Body of pancreas (tissue), 4 donors: ENCODE data around the gene LRRC49. TPM values are rescaled to one million over a fixed set of nuclear protein-coding genes. Genes with fewer than 3 reads are reported as not detected.

Source experiments
- ATAC-seq: fragments of 150-250 bp; one replicate; pipeline ENCODE4 v1.9.1; 2016
- DNase-seq, 4 donors: peaks; one replicate each; pipeline ENCODE4 v3.0.0-alpha.2; 2019
- H3K27ac ChIP-seq, 4 donors: fragments of 200-600 bp; sonication (generic); 1 replicate in 3 of 4; 2 replicates in 1 of 4; pipeline versions ENCODE4 v1.5.1 to v1.6.1; 2016 to 2019; ENCODE audit warnings: mild to moderate bottlenecking in 1 of 4, mixed read lengths in 1 of 4, moderate library complexity in 1 of 4
- H3K27me3 ChIP-seq, 2 donors: fragments of 200-600 bp; sonication (generic); one replicate each; pipeline ENCODE4 v1.6.0; 2016; ENCODE audit warnings: mild to moderate bottlenecking in 1 of 2
- H3K36me3 ChIP-seq, 2 donors: fragments of 200-600 bp; sonication (generic); replicated peaks in 1 of 2; 2 replicates each; pipeline ENCODE4 v1.5.1; 2016; ENCODE audit warnings: low read depth in 2 of 2; ENCODE audit not compliant: insufficient read depth in 1 of 2
- H3K4me1 ChIP-seq: fragments of 200-600 bp; sonication (generic); one replicate; pipeline ENCODE4 v1.6.0; 2016
- H3K4me3 ChIP-seq, 2 donors: fragments of 200-600 bp; sonication (generic); 1 replicate in 1 of 2; 2 replicates in 1 of 2; pipeline ENCODE4 v1.5.1; 2016 to 2019
- H3K9me3 ChIP-seq, 3 donors: fragments of 200-600 bp; sonication (generic); 1 replicate in 2 of 3; 2 replicates in 1 of 3; pipeline ENCODE4 v1.5.1; 2016
- CTCF ChIP-seq, 7 experiments: fragments of 450-650 bp in 4 of 7; fragments of 200-600 bp in 3 of 7; sonication (generic) in 3 of 7; IDR thresholded peaks; one replicate each; pipeline ENCODE4 v1.5.1; 2016 to 2019; ENCODE audit warnings: antibody characterized with exemption in 7 of 7
- POLR2A ChIP-seq, 3 donors: fragments of 450-650 bp; IDR thresholded peaks; one replicate each; pipeline ENCODE4 v1.6.1; 2016; ENCODE audit warnings: antibody characterized with exemption in 3 of 3, mild to moderate bottlenecking in 2 of 3
- WGBS, 2 donors: methylation state at CpG; one replicate each; pipeline ENCODE4 v1.1.5; 2017; 5-methylcytosine and 5-hydroxymethylcytosine counted together
- intact Hi-C: fragments of 100-400 bp; cut with DNase I; formaldehyde crosslinking; loops from one replicate; pipeline ENCODE4 v1.15.1; 2023
- total RNA-seq, 2 donors: library from RNA; depleted of rRNA; stranded (reverse); fragments of >200 nt; gene quantifications; one replicate each; pipeline ENCODE4 v1.1.0, GENCODE V29; 2016

The LRRC49 gene
- total RNA-seq, 2 donors from 2014 or later, result 3.0 to 7.3 TPM

DNA sequence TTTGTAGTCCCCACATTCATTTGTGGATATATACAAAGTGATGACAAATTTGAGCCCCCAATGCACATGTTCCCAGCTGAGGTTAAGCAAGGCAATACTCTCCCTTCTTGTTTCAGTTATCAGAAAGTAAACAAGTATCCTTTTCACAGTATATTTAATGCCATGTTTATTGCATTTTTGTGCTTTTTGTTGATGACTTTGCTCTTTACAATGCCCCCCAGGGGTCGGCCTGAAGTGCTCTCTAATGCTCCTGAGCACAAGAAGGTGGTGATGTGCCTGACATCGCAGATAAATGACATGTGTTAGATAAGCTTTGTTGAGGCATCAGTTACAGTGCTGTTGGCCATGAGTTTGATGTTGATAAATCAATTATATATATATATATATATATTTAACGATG lies 165.0 kb downstream of the LRRC49 start:
- no peak overlapping the region for H3K4me3 ChIP-seq
- DNase-seq, result no peak
- 77 to 80% methylated on average over 3 of the region's 3 CpGs for WGBS, 2 donors
- TF ChIP-seq CTCF (IDR thresholded peaks at IDR 0.05) (no peak), POLR2A (IDR thresholded peaks at IDR 0.05) (no peak)
- H3K9me3 ChIP-seq, result no peaks in the 10 kb centered on the region
- no peak overlapping the region for H3K27ac ChIP-seq
- intact Hi-C loops, result no loop called here
- H3K27me3 ChIP-seq, result no peaks in the 10 kb centered on the region
- no peak for ATAC-seq
- H3K4me1 ChIP-seq, result no peaks in the 10 kb centered on the region
- no peaks in the 10 kb centered on the region for H3K36me3 ChIP-seq

DNA sequence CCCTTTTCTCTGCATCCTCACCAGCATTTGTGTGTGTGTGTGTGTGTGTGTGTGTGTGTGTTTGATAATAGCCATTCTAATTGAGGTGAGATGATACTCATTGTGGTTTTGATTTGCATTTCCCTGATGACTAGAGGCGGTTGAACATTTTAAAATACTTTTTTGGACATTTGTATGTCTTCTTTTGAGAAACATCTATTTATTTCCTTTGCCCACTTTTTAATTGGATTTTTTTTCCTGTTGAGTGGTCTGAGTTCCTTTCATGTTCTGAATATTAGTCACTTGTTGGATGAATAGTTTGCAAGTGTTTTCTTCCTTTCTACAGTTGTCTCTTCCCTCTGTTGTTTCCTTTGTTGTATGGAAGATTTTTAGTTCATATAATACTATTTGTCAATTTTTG lies 168.4 kb downstream of the LRRC49 start:
- no peak overlapping the region for H3K4me3 ChIP-seq
- intact Hi-C loops, result no loop called here
- no peaks in the 10 kb centered on the region for H3K27me3 ChIP-seq
- H3K36me3 ChIP-seq, result no peaks in the 10 kb centered on the region
- no peaks in the 10 kb centered on the region for H3K4me1 ChIP-seq
- H3K27ac ChIP-seq, result no peak overlapping the region
- TF ChIP-seq POLR2A (IDR thresholded peaks at IDR 0.05), result no peak
- no peak for TF ChIP-seq CTCF (IDR thresholded peaks at IDR 0.05)
- DNase-seq (no peak), ATAC-seq (no peak)
- no peaks in the 10 kb centered on the region for H3K9me3 ChIP-seq
- 50 to 63% methylated on average over 1 of the region's 1 CpG for WGBS, 2 donors

DNA sequence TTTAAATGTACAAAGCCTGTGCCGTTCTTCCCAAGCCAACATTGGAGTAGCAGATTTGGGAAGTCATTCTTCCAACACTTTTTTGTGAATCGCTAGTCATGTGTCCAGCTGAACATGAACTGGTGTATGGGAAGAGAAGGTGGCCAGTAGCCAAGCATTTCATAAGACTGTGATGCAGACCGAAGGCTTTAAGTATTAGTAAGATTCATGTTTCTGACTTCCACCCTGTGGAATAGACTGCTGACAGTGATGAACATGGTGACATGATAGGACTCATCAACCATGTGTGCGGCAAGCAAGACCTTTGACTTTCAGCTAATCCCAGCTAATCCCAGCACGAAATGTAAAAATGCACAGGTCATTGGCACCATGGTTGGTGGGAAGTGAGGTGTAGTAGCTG lies 174.4 kb downstream of the LRRC49 start:
- H3K4me3 ChIP-seq, result no peak overlapping the region
- WGBS, 2 donors, result 77 to 79% methylated on average over 5 of the region's 5 CpGs
- no peaks in the 10 kb centered on the region for H3K36me3 ChIP-seq
- H3K27ac ChIP-seq, result no peak overlapping the region
- H3K4me1 ChIP-seq, result no peaks in the 10 kb centered on the region
- ATAC-seq (no peak), DNase-seq (peak in 2 of 4 donors; percentile 13 to 38)
- TF ChIP-seq POLR2A (IDR thresholded peaks at IDR 0.05) (no peak), CTCF (IDR thresholded peaks at IDR 0.05) (no peak)
- intact Hi-C loops, result no loop called here
- H3K27me3 ChIP-seq, result no peaks in the 10 kb centered on the region
- no peaks in the 10 kb centered on the region for H3K9me3 ChIP-seq

- H3K4me1 ChIP-seq, result no peaks in the 10 kb centered on the region
- WGBS, 2 donors, result 20 to 24% methylated on average over 2 of the region's 2 CpGs
- H3K9me3 ChIP-seq, result no peaks in the 10 kb centered on the region
- TF ChIP-seq CTCF (IDR thresholded peaks at IDR 0.05) (peak in 2 of 7 experiments; percentile 4 to 16), POLR2A (IDR thresholded peaks at IDR 0.05) (no peak)
- DNase-seq (no peak), ATAC-seq (no peak)
- intact Hi-C loops, result no loop called here
- no peak overlapping the region for H3K4me3 ChIP-seq
- no peaks in the 10 kb centered on the region for H3K36me3 ChIP-seq
- H3K27ac ChIP-seq, result peak overlapping the region in 1 of 4 donors; percentile 25
- H3K27me3 ChIP-seq, result no peaks in the 10 kb centered on the region
Observed at GRCh38 chr15:71069693-71070092, 177.1 kb downstream of the LRRC49 start.

DNA sequence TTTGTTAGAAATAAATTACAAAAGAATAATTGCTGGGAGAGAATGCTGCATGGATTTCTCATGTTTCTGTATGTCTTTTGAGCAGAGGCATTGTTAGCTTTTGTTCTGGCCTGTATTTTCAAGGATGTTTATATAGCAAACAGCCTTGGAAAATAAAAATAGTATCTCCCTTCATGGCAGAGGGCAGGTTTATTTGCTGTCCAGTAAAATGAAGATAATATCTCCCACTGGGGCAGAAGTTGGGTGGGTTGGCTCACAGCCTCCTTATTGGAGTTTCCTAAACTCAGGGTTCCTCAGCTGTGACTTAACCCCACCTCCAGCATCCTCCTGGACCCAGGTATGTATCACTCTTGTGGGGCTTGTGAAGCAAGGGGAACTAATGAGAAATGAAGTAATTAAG lies 178.9 kb downstream of the LRRC49 start:
- Histone ChIP-seq H3K4me3 (no peak overlapping the region), H3K27me3 (no peaks in the 10 kb centered on the region), H3K9me3 (no peaks in the 10 kb centered on the region), H3K27ac (no peak overlapping the region), H3K4me1 (no peaks in the 10 kb centered on the region), H3K36me3 (no peaks in the 10 kb centered on the region)
- intact Hi-C loops, result no loop called here
- DNase-seq (no peak), ATAC-seq (no peak)
- TF ChIP-seq POLR2A (IDR thresholded peaks at IDR 0.05) (no peak), CTCF (IDR thresholded peaks at IDR 0.05) (no peak)
